ENCODE measurements around the gene CCDC71L.

Gene CCDC71L

DNA sequence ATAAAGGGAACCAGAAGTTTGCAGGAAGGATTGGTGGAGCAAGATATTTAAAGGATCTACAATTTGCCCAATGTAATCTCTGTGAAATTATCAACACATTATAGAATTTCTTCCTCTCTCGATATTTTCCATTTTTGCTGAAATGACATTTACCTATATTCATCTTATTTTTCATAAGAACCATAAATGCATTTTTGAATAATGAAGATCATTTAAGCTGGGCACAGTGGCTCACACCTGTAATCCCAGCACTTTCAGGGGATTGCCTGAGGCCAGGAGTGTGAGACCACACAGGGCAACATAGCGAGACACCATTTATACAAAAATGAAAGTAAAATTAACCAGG, 37.7 kb downstream of the CCDC71L start:
- DNase-seq = no peak

DNA sequence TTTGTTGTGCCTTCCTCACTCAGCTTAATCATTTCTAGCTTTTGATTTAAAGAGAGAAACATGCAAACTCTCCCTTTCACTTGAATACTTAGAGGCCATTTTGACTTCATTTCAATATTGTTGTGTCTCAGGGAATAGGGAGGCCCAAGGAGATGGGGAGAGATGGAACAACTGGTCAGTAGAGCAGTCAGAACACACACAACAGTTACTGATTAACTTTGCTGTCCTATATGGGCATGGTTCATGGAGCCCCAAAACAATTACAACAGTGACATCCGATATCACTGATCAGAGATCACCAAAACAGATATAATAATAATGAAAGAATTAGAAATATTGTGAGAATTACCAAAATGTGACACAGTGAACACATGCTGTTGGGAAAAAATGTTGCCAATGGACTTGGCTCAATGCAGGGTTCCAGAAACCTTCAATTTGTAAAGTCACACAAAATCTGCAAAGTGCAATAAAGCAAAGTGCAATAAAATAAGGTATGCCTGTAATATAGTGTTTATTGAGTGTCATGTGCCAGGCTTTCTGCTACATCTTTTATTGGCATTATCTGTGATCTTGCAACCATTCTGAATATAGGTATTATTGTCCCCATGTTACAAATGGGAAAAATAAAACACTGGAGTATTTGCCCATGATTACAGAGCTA, 38.2 kb downstream of the CCDC71L start:
- no peak for DNase-seq

DNA sequence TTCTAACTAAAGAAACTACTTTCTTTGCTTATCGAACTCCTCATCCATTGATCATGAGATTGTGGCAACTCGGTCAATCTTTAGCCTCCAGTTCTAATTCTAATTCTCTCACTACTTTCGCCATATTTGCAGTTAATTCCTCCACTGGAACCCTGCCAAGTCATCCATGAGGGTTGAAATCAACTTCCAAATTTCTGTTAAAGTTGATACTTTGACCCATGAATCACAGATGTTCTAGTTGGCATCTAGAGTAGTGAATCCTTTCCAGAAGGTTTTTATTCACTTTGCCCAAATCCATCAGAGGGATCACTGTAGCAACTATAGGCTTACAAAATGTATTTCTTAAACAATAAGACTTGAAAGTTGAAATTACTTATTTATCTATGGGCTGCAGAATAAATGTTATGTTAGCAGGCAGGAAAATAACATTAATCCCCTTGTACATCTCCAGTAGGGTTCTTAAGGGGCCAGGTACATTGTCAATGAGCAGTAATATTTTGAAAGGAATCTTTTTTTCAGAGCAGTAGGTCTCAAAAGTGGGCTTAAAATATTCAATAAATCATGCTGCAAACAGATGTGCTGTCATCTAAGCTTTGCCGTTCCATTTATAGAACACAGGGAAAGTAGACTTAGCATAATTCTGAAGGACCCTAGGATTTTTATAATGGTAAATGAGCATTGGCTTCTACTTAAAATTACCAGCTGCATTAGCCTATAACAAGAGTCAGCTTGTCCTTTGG, 39.4 kb downstream of the CCDC71L start:
- no peak for DNase-seq

DNA sequence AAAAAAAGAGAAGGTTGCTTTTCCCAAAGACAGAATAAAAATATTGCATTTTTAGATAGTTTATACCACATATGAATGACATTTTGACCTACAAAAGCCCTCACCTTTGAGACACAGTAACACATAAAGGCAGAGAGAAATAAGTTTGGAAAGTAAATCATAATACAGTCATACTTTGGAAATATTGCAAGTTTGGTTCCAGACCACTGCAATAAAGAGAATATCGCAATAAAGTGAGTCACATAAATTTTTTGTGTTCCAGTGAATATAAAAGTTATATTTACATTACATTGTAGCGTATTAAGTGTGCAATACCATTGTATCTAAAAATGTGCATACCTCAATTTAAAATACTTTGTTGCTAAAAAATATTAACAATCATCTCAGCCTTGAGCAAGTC, 40.3 kb downstream of the CCDC71L start:
- no peak for DNase-seq

DNA sequence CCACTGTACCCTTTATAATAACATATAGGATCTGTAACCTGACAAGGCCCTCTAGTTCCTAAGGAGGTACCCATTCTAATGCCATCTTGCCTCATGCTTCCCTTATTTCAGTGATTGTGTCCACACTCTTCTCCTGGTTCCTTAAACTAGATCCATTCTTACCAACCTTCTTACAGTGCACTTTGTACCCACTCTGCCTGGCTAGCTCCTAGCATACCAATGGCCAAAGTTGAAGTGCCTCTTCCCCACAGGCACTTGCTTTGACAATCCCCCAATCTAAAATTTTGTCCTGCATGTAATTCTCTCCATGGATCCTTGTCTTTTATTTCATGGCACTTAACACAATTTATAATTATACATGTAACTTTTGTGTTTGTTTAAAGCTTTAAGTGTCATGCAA, 40.9 kb downstream of the CCDC71L start:
- no peak for DNase-seq

DNA sequence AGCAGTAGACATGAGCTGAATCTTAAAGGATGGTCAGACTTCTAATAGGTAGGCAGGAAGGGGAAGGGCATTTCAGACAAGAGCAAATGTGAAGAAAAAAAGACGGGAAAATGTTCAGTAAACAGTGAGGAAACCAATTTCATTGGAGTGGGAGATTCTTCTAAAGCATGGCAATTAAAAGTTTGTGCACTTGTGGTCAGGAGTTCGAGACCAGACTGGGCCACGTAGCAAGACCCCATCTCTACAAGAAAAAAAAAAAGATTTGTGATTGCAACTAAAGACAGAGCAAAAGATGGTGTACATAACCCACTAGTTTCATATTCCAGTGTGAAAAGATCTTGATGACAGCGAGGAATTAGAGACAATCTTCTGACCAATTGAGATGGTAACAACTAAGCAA, 41.7 kb downstream of the CCDC71L start:
- no peak for DNase-seq

DNA sequence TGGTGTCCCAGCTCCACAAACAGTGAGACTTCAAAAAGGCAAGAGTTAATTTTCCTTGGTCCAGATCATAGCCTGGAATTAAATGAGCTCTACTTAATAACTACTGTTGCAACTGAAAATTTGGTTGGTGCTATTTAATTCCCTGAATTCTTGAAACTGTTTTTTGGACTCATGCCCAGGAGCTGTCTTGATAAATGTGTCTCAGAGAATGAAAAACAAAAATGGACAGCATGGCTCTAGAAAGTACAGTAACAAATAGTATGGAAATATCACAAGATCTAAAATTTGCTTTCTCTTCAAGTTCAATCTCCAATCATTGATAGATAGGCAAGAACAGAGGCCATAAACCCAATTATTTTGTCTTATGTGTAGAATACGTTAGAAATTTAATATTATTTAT, 42.5 kb downstream of the CCDC71L start:
- no peak for DNase-seq

DNA sequence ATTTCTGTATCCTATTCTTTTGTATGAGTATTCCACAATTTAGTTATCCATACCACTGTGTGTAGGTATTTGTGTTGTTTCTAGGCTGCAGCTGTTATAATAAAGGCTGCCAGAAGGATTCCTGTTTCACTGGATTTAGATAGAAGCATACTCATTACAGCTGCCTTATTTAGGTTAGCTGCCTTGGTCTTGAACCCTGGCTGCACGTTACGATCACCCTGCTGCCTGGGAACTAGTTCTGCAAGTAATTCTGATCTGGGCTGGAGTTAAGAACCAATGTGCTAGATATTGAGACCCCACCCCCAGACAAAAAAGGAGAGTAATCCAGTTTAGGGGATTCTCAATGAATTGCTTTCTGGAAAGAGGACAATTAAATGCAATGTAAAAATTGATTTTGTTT, 43.1 kb downstream of the CCDC71L start:
- no peak for DNase-seq

DNA sequence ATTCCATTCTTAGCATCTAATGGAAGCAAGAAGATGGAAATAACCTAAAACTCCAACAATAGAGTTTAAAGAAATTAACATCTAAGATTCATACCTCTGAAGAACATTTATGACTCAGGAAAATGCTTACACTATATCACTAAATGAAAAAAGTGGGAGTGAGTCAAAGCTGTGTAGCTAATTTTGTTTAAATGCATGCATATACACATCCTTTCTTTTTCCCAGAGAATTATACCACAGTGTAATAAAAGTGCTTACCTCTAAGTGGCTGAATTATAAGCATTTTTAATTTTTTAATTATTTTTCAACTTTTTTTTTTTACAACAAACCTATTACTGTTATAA, 44.3 kb downstream of the CCDC71L start:
- no peak for DNase-seq

DNA sequence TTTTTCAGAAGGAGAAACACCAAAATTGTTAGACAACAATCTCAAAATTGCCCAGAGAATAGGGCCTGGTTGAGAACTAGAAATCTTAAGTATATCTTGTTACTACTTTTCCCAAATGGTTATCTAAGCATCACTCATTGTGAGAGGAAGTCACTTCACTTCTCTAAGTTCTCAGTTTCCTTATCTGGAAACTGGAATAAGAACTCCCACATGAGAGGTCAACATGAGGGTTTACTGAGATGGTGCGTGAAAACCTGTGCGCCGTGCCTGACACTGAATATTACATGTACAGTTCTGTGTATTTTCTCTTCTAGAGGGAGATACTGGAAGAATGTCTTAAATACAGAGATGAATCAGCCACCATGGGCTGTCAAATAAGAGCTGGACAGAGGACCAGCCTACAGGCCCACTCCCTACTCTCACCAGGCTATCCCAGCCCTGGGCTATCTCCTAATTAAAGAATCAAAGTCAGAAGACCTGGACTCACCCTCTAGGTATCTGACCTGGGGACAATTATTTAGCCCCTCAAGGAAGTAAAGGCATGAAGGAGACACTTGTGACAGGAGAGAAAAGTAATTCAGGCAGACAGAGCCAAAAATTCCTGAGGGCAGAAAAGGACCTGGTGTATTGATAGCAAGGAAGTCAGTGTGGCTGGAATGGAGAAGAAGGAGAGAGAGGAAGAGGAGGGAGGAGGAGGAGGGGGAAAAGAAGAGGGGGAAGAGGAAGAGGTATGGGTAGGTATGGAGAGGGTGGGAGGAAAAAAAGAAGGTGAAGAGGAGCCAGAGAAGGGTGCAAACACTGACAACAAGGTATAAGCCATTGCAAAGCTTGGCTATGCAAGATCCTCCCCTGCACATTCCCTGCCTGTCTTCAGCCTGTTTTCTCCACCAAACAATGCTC, 44.9 kb downstream of the CCDC71L start:
- no peak for DNase-seq

DNA sequence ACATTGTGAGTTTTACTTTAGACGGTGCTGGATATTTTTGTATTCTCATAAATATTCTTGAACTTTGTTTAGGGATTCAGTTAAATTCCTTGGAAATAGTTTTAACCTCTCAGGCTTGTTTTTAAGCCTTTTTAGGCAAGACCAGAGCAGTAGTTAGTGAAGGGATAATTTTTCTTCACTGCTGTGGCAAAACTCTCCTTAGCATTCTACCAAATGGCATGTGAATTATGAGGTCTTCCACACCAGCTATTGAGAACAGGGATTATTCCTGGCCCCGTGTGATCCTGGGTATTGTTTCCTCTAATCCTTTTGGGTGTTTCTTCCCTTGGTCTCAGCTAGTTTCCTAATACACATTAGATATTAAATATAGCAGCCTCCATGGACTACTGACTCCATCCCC, 46.2 kb downstream of the CCDC71L start:
- no peak for DNase-seq

DNA sequence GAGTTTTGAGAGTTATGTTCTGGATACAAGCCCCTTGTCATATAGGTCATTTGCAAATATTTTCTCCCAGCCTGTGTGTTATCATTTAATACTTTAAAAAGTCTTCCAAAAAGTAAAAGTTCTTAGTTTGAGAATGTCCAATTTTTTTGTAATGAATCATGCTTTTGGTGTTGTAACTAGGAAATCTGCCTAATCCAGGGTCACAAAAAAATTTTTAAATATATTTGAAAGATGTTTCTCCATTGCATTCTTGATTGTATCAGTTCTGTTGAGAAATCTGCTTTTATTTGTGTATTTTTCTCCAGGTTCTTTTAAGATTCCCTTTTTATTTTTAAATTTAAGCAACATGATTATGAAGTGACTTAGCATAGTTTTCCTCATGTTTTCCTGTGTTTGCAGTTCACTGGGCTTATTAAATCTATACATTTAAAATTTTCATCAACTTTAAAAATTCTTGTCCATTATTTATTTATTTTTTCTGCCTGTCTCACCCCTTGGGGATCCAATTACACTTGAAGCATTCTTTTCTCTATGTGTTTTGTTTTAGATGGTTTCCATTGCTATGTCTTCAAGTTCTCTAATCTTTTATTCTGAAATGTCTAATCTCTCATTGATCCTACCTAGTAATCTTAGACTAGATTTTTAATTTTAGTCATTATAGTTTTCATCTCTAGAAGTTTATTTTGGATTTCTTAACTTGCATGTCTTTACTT, 47.0 kb downstream of the CCDC71L start:
- no peak for DNase-seq

DNA sequence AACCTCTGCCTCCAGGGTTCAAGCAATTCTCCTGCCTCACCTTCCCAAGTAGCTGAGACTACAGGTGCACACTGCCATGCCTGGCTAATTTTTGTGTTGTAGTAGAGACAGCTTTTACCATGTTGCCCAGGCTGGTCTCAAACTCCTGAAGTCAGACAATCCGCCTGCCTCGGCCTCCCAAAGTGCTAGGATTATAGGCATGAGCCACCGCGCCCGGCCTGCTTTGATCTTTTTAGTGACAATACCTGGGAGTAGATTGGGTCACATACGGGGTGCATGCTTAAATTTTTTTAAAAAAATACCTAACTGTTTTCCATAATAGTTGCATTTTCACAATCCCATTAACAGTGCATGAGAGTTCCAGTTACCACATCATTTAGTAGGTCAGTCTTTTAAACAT, 47.7 kb downstream of the CCDC71L start:
- no peak for DNase-seq

DNA sequence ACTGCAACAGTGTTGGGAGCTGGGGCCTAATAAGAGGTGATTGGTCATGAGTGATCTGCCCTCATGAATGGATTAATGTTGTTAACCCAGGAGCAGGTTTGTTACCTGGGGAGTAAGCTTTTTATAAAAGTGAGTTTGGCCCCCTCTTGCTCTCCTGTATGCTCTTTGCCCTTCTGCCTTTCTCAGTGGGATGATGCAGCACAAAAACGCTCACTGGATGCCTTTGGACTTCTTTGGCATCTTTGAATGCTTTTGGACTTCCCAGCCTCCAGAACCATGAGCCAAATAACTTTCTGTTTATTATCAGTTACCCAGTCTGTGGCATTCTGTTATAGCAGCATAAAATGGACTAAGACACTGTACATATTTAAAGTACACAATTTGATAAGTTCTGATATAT, 48.5 kb downstream of the CCDC71L start:
- DNase-seq = no peak

DNA sequence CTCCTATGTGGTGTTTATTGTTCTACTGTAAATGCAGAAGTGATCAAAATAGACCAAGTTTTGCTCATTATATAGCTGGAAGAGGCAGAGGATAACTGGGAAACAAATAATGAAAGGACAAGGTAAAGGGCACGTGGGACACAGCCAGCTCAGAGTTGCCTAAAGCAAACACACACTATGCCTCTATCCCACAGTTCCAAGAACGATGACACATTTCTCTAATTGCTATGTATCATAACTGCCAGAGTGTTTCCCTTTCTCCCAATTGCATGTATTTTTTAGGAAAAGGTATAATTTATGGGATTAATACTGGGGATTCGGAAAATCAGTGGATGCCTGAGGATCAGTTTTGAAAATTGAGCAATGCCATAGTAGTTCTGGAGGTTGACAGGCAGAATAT, 49.0 kb downstream of the CCDC71L start:
- no peak for DNase-seq

DNA sequence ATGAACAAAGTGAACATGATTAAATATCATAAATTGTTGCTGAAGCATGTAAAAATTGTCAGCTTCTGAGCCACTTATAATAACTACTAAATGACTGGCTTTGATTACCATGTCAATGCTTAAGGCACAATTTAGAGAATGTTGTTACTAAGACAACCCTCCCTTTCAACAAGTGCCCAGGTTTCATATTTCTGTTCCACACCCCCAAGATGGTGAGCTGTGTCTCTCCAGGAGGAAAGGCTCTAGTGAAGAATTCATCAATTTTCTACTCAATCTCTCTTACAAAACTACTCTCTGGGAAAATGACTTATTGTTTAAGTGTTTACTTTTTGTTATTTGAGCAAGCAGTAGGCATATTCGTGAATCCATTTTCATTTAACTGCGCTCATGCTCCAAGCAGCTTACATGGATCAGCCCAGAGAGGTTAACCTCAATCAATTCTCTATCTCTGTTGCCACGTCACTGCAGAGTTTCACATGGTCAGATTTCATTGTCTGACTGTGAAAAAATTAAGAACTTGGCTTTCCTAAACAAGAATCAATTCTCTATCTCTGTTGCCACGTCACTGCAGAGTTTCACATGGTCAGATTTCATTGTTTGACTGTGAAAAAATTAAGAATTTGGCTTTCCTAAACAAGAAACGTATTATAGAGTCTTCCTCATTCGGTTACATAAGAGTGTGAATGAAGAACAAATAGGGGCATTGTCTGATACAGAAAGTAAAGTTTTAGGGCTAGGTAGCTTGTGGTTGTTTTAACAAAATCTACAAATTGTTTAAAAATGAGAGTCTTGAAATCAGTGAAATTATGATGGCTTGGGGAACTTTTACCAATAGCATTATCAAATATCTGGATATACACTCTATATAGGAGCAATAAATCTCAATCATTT, 49.7 kb downstream of the CCDC71L start:
- no peak for DNase-seq

DNA sequence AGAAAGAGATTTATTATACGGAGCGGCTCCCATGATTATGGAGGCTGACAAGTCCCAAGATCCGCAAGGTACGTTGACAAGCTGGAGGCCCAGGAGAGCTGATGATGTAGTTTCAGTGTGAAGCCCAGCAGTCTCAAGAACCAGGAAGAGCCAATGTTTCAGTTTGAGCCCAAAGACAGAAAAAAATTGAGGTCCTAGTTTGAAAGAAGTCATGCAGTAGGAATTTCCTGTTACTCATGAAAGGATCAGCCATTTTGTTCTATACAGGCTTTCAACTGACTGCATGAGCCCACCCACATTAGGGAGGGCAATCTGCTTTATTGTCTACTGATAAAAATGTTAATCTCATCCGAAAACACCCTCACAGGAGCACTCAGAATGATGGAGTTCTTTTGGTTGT, 51.5 kb downstream of the CCDC71L start:
- DNase-seq = no peak

DNA sequence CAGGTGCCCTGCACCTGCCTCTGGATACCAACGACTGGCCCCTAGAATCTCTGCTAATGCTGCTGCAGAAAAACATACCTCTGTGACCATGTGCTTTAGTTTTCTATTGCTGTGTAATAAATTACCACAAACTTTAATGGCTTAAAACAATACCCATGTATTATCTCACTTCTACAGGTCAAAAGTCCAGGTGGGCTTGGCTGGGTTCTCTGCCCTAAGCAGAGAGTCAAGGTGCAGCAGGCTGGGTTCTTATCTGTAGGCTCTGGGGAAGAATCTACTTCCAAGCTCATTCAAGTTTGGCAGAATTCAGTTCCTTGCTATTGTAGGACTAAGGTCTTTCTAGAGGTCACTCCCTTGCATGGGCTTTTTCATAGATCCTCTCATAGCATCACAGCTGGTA, 52.3 kb downstream of the CCDC71L start:
- no peak for DNase-seq

Data from SHP77 (cell line).